ENCODE measurements around the gene RBCK1.
A peak's percentile ranks its signal among the peaks of the same experiment; 100 is the strongest.

The RBCK1 gene

DNA sequence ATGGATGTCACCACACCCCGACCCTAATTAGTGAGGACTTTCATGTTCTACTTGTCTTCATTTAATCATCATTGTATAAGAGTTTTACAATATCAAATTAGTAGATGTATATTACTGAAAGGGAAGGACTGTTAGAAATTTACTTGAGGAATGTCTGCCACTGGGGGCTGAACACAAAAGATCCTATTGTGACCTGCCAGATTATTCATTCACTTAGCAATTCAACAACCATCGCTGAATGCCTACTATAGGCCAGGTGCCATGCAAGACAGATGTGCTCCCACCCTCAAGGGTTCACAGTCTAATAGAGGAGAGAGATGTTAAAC, 8.0 kb upstream of the RBCK1 start:
- DNase-seq = no peak

DNA sequence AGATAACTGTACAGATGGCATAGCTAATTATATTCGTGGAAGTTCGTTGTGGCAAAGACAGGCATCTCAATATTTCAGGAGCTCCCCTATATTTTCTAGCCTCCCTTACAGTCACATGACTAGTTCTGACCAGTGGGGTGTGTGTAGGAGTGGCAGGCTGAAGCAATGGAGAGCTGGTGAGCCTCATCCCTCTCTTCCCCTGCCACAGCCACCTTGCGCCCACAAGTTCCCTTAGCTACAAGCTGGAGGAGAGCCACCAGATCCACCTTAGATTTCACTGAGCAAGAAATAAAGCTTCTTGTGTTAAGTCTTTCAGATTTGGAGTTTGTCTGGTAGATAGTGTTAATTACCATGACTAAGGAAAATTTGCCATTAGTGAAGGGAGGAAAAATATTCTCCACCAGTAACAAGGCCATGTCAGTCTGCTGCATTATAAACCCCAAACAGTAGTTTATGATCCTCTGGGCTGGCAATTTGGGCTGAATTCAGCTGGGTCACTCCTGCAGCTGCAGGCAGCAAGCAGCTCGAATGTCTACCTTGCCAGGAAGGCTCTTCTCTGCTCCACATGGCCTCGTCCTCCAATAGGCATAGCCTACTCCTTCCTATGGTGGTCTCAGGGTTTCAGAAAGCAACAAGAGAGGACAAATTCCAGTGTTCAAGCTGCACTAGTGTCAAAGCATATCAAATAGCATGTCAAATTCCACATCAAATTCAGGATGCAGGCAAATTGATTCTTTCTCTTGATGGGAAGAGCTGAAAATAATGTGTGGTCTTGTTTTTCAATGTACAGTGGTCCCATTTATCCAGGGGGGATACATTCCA, 7.4 kb upstream of the RBCK1 start:
- DNase-seq = no peak

DNA sequence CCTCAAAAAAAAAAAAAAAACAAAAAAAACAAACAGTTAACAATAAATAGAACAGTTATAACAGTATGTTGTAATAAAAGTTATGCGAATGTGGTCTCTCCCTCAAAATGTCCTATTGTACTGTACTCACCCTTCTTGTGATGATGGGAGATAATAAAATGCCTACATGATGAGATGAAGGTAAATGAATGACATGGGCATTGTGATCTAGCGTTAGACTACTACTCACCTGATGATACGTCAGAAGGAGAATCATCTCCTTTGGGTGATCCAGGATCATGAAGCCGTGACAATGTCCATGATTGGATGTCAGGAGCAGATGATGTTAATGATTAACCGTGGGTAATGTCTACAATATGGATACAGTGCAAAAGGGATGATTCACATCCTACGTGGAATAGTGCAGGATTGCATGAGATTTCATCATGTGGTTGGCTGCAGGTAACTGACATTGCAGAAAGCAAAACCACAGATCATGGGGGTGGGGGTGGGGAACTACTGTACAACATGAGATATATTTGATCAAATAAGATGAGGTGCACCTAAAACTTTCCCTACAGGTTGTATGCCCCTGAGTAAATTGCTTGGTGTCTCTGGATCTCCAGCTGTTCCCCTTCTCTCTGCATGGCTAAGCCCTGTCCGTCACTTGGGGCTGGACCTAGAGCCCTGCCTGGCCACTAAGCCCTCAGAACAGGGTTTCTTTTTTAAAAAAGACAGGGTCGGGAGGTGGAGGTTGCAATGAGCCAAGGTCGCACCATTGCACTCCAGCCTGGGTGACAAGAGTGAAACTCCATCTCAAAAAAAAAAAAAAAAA, 6.2 kb upstream of the RBCK1 start:
- no peak for DNase-seq

DNA sequence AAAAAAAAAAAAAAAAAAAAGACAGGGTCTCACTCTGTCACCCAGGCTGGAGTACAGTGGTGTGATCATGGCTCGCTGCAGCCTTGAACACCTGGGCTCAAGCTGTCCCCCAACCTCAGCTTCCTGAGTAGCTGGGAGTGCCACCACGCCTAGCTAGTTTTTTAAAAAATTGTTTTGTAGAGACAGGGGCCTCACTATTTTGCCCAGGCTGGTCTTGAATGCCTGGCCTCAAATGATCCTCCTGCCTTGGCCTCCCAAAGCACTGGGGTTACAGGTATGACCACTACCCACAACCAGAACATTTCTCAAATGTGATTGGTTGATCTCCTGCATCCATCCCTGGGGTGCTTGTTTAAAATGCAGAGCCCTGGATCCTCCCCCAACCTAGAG, 5.6 kb upstream of the RBCK1 start:
- DNase-seq = no peak

DNA sequence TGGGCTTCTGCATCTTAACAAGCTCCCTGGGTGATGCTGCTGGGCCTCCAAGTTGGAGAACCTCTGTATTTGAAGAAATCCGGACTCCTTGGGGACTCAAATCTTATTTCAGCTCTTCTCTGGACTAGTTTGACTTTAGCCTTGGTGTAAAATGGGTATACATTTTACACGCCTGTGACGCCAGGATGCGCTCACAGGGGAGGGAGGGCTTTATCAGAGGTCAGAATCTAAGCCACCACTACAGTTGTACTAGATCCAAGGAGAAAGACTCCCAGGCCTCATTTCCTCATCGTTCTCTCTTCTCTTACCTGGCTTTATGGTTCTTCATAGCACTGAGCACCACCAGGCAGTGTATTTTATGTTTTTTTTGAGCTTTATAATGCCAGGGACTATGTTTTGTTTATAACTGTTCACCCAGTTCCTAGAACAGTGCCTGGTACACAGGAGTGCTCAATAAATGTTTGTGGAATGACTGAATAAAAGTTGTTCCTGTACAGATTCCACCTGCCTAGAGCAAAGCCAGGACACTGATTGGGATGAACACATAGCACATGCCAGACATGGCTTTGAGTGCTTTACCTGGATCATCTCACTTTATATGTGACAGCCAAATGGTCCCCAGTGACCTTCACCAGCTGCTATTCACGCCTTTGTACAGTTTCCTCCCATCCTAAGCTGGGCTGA, 5.1 kb upstream of the RBCK1 start:
- DNase-seq = no peak

DNA sequence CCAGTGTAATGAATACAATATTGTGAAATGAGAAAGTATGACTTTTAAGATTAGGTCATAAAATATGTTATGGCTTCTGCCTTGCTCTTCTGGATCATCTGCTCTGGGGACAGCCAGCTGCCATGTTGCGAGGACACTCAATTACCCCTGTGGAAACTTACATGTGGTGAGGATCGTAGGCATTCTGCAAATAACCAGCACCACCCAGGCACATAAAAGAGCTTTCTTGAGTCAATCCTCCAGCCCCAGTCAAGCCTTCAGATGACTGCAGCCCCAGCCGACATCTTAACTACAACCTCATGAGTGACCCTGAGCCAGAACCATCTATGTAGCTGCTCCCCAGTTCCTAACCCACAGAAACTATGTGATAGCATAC, 4.5 kb upstream of the RBCK1 start:
- DNase-seq = no peak

DNA sequence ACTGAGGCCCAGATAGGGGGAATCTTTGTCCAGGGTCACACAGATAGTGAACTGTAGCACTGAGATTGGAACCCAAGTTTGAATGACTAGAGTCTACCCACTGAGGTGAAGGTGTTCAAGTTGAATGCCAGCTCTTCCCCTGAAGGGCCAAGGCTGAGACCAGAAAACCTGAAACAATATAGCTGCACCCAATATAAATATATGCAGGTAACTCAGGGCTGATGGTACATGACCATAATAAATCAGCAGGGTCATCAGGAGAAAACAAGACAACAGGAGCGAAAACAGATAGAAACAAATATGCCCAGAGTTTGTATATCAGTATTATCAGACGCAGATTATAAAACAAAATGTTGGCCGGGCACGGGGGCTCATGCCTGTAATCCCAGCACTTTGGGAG, 4.0 kb upstream of the RBCK1 start:
- DNase-seq = no peak

DNA sequence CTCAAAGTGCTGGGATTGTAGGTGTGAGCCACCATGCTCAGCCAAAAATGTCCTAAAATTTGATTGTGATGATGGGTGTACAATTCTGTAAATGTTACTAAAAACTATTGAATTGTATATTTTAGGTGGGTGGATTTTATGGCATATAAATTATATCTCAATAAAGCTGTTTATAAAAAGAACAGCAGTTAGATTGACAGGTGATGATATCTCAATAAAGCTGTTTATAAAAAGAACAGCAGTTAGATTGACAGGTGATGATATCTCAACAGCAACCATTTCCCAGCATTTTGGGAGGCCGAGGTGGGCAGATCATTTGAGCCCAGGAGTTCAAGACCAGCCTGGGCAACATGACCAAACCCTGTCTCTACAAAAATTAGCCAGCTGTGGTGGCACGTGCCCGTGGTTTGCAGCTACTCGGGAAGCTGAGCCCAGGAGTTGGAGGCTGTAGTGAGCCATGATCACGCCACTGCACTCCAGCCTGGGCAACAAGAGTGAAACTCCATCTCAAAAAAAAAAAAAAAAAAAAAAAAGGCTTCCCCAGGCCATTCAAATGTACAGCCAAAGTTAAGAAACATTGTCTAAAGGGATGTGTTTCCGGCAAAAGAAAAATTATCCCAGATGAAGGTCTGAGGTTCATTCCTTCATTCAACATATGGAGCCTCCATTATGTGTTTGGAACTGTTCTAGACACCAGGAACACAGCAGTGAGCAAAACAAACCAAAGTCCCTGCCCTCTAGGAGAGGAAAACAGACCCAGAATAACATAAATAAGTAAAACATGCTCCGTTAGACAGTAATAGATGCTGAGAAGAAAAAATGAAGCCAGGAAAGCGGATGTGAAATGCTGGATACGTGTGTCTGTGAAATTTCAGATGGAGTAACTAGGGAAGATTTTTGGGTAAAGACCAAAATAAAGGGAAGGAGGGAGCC, 1.6 kb upstream of the RBCK1 start:
- DNase-seq = no peak

DNA sequence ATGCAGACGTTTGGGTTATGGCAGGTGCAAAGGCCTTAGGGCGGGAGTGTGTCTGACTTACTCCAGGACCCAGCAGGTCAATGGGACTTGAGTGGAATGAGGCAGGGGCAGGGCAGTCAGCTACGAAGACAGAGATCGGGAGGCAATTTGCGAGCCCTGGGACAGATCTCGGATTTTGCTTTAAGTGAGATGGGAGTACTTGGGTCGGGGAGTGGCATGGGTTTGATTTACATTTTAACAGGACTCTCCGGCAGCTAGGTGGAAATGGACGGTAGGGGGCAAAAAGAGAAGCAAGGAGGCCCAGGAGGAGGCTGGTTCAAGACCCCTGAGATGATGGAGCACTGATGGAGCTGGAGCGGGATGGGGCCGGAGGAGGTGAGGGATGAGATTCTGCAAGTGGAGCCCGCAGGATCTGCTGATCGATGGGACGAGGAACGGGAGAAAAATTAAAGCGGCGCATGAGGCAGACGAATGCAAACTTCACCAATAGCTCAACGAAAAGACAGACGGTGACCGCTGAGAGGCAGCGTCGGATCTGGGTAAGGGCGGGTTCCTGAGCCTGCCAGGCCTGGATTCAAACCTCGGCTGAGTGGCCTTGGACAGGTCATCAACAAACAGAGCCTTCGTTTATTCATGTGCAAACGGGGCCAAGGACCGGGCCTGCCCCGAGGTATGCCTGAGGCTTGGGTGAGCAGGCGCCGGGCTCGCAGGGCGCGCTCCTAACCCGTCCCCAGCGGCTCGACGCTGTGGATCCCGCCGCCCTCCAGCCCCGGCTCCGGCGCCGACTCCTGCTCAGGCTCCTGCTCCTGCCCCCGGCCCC, 756 bp upstream of the RBCK1 start:
- peak; percentile 34 to 60 for DNase-seq

DNA sequence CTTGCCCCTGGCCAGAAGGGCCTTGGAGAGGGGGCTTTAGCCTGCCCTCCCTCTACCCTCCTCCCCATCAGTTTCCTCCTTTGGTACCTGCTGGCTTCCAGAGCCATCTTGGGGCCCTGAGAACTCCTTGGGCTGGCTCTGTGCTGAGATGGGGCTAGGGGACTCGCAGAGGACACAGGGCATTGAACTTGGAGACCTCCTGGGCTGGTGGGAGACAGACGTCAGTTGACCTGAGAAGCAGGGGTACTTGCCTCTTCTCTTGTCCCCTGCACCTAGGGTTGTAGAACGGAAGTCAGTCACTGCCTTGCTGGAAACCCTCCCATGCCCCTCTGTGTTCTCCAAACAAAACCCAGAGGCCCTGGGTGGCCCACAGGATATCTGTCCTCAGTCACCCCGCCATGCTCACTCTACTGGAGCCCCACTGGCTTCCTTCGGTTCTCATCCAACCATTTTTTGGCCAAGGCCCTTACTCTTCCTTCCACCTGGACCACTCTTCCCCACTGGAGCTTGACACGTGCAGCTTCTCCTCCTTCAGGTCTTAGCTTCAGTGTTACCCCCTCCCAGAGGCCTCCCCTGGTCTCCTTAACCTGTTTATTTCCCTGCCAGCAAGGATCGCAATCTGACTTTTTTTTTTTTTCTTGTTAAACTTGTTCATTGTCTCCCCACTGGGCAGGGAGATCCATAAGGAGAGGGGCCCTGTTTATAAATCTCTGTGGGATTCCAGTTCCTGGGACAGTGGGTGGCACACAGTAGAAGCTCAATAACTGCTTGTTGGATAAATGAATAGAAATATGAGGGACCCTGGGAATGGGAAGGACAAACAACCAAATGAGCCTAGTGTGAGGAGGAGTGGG, 971 bp downstream of the RBCK1 start:
- DNase-seq = no peak

DNA sequence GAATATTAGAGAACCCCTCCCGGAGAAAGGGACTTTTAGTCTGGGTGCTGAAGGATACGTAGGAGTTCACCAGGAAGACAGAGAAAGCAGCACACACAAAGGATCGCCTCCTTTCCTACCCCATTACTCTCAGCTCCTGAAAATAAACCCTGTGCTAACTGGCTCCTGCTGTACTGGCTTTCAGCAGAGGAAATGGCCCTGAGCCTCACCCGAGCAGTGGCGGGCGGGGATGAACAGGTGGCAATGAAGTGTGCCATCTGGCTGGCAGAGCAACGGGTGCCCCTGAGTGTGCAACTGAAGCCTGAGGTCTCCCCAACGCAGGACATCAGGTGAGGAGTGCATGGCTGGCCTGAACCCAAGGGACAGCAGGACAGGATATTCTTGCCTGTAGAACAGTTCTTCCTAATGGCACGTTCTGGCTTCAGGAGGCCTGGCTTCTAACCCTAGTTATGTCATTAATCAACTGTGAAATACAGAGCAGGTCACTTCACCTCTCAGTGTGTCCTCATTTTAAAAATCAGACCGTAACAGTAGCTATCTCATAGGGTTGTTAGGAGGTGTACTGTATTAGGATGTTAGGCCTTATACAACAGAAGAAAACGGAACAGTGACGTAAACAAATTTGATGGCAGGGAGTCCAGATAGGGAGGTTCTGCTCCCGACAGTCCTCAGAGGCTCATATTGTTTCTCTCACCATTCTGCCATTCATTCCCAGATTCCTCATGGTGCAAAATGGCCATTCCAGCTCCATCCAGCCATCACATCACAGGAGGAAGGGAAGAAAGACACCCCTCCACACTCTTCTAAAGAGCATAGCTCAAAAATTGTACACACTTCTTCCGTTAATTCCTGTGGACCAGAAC, 1.8 kb downstream of the RBCK1 start:
- DNase-seq = no peak

DNA sequence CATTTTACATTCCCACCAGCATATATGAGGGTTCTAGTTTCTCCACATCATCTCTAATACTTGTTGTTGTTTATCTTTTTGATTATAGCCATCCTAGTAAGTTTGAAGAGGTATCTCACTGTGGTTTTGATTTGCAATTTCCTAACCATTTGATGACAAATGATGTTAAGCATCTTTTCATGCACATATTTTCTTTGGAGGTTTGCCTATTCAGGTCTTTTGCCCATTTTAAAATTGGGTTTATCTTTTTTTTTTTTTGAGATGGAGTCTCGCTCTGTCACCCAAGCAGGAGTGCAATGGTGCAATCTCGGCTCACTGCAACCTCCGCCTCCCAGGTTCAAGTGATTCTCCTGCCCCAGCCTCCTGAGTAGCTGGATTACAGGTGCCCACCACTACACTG, 4.0 kb downstream of the RBCK1 start:
- DNase-seq = no peak

DNA sequence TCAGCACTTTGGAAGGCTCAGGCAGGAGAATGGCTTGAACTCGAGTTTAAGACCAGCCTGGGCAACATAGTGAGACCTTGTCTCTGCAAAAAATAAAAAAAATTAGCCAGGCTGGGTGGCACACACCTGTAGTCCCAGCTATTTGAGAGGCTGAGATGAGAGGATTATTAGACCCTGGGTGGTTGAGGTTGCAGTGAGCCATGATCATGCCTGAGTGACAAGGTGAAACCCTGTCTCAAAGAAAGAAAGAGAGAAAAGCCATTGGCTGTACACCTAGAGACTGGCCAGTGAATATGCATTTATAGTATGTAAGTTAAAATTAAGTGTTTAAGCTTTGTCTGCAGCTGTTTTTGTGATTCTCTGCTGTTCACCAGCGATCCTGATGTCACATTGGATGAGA, 6.1 kb downstream of the RBCK1 start:
- DNase-seq = no peak

DNA sequence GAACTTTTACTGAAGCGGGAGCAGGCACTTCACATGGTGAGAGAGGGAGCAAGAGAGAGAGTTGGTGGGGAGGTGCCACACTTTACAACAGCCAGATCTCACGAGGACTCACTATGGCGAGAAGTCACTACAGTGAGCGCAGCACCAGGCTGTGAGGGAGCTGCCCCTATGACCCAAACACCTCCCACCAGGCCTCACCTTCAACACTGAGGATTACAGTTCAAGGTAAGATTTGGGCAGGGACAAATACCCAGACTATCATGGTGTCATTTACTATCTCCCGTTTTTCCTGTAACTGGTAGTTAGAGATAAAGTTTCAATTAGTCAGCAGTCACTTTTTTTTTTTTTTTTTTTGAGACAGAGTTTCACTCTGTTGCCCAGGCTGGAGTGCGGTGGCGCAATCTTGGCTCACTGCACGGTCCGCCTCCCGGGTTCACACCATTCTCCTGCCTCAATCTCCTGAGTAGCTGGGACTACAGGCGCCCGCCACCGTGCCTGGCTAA, 7.8 kb downstream of the RBCK1 start:
- DNase-seq = no peak

DNA sequence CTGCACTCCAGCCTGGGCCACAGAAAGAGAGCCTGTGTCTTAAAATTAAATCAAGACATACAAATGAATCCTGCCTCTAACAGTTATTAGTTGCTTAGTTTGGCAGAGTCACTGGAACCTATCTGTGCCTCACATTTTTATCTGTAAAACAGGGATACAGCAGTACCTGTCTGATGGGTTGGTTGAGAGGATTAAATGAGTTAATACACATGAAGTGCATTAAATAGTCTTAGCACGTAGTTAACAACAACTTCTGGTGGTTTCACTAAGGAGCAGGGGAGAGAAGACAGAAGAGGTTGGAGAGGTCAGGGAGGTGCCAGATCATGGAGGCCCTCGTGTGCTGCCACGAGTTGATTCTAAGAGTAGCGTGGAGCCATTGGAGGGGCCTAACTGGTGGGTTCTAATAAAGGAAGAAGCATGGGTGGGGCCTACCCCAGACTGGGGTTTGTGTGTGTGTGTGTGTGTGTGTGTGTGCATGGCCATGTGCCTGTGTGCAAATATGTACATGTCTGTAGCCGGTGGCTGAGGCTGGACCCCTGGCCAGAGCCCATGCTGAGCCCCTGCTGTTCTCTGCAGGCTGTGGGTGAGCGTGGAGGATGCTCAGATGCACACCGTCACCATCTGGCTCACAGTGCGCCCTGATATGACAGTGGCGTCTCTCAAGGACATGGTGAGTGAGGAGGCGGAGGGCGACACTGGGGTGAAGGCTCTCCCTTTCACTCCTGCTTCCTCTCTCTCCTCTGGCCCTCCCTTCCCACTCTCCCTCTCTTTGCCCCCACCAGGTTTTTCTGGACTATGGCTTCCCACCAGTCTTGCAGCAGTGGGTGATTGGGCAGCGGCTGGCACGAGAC, 9.1 kb downstream of the RBCK1 start:
- DNase-seq = no peak

DNA sequence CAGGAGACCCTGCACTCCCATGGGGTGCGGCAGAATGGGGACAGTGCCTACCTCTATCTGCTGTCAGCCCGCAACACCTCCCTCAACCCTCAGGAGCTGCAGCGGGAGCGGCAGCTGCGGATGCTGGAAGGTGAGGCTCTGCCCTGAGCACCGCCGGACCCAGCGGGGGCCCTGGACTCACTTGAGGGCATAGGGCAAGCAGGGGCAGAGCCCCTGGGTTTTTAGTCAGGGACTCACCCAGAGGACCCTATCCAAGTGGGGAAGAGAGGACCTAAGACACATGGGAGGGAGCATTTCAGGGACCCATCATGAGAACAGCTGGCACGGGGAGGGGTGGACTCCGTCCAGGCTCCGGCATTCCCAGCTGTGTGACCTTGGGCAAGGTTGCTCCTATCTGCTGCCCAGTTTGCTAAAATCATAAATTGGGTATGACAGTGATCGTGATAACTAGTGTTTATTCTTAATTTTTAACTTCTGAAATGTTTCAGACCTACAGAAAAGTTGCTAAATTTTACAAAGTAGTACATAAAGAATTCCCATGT, 9.8 kb downstream of the RBCK1 start:
- DNase-seq = no peak

DNA sequence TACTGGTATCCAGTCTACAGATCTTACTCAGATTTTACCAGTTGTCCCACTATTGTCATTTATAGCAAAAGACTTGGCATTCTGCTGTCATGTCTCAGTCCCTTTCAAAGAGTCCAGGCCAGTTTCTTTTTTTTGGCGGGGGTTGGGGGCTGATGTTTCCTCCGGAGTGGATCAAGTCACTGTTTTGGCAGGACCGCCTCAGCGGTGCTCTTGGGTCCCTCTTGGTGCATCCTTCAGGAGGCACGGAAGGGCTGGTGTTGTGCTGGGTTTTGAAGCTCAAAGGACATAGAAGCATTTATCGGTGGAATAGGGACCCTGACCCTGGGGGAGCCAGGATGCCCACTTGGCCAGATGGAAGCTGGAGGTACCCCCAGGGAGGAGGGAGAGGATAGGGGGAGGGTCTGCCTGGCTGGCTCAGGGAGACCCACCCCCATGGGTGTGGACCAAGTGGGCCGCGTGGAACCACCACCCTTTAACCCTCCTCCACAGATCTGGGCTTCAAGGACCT, 10.8 kb downstream of the RBCK1 start:
- DNase-seq = no peak

DNA sequence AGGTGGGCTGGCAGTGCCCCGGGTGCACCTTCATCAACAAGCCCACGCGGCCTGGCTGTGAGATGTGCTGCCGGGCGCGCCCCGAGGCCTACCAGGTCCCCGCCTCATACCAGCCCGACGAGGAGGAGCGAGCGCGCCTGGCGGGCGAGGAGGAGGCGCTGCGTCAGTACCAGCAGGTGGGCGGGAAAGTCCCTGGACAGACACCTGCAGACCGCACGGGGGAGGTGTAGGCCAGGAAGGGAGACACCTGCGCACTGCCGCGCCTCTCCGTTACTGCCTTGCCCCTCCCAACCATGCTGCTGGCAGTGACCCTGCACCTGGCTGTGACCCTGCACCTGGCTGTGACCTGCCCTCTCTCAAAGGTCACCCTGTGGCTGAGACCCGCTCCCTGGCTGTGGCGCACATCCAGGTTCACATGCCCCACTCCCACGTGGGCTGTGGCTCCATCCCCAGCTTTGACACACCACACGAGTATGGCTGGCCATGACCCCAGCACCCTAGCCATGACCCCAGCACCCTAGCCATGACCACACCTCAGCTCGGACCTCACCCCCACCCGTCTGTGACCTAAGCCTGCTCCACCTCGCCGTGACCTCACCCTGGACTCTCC, 11.6 kb downstream of the RBCK1 start:
- DNase-seq = no peak
